Chondrocyte (in vitro differentiated cells): ENCODE results near the gene USP34. TPM values are rescaled to one million over a fixed set of nuclear protein-coding genes. Genes with fewer than 3 reads are reported as not detected.

Experiments
- DNase-seq: peaks from one replicate; pipeline ENCODE4 v3.0.0; 2021; ENCODE audit warnings: mixed read lengths, low spot score
- H3K27ac Mint-ChIP-seq: one replicate; pipeline ENCODE4 v1.8.0; 2021; ENCODE audit warnings: mild to moderate bottlenecking, moderate library complexity, mixed read lengths; ENCODE audit not compliant: unreplicated experiment
- H3K27me3 Mint-ChIP-seq: 2 replicates; pipeline ENCODE4 v1.8.0; 2021; ENCODE audit warnings: low read depth, mixed read lengths
- H3K36me3 Mint-ChIP-seq: 2 replicates; pipeline ENCODE4 v1.8.0; 2021; ENCODE audit warnings: low read depth, mixed read lengths
- H3K4me1 Mint-ChIP-seq: 2 replicates; pipeline ENCODE4 v1.8.0; 2021; ENCODE audit warnings: low read depth, mild to moderate bottlenecking, mixed read lengths
- H3K4me3 Mint-ChIP-seq: one replicate; pipeline ENCODE4 v1.8.0; 2021; ENCODE audit warnings: mild to moderate bottlenecking, moderate library complexity, mixed read lengths; ENCODE audit not compliant: unreplicated experiment
- H3K9me3 Mint-ChIP-seq: 2 replicates; pipeline ENCODE4 v1.8.0; 2021; ENCODE audit warnings: low read depth, mixed read lengths
- total RNA-seq: library from RNA; stranded (reverse); gene quantifications from 3 replicates; pipeline ENCODE4 v1.2.1, GENCODE V29; 2021
- TF ChIP-seq, protein P1 (sequence below): fragments of 200-600 bp; sonication (generic); IDR thresholded peaks from 2 replicates; pipeline ENCODE4 v1.5.0; 2021; ENCODE audit warnings: antibody characterized with exemption, mild to moderate bottlenecking, moderate library complexity

The USP34 gene
- total RNA-seq, 1 donor from 2014 or later = 104 TPM

- DNase-seq = no peak
- H3K9me3 Mint-ChIP-seq = no peaks in the 10 kb centered on the region
- peaks cover 13% of the 10 kb centered on the region for H3K4me1 Mint-ChIP-seq
- H3K27me3 Mint-ChIP-seq = no peaks in the 10 kb centered on the region
- H3K4me3 Mint-ChIP-seq = no peak overlapping the region
- peaks cover 28% of the 10 kb centered on the region for H3K36me3 Mint-ChIP-seq
- TF ChIP-seq, protein P1, sequence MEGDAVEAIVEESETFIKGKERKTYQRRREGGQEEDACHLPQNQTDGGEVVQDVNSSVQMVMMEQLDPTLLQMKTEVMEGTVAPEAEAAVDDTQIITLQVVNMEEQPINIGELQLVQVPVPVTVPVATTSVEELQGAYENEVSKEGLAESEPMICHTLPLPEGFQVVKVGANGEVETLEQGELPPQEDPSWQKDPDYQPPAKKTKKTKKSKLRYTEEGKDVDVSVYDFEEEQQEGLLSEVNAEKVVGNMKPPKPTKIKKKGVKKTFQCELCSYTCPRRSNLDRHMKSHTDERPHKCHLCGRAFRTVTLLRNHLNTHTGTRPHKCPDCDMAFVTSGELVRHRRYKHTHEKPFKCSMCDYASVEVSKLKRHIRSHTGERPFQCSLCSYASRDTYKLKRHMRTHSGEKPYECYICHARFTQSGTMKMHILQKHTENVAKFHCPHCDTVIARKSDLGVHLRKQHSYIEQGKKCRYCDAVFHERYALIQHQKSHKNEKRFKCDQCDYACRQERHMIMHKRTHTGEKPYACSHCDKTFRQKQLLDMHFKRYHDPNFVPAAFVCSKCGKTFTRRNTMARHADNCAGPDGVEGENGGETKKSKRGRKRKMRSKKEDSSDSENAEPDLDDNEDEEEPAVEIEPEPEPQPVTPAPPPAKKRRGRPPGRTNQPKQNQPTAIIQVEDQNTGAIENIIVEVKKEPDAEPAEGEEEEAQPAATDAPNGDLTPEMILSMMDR = no peak
- no peak overlapping the region for H3K27ac Mint-ChIP-seq
Observed at GRCh38 chr2:61252031-61252430, 218.9 kb downstream of the USP34 start.

DNA sequence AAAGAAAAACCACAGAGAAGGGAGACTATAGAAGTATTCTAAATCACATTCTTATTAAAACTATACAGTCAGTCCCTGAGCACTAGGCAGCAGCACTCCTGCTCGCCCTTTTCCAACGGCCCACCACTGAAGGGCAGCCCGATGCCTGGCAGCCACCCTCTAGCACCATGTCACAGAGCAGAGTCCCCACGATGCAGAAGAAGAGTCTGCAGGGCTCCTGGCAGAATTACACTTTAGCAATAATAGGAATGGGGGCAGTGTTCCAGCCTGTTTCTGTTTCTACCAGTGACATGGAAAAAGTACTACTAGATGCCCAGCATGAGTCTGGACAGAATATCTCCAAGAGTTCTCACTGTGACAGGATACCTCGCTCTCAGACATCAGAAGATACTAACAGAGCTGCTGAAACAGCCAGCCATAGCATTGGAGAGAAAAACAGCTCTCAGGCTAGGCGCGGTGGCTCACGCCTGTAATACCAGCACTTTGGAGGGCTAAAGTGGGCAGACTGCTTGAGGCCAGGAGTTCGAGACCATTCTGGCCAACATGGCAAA is 221.3 kb downstream of the USP34 start:
- H3K36me3 Mint-ChIP-seq = peaks cover 28% of the 10 kb centered on the region
- H3K9me3 Mint-ChIP-seq = no peaks in the 10 kb centered on the region
- peaks cover 5% of the 10 kb centered on the region for H3K4me1 Mint-ChIP-seq
- TF ChIP-seq, protein P1 = no peak
- H3K27ac Mint-ChIP-seq = no peak overlapping the region
- no peaks in the 10 kb centered on the region for H3K27me3 Mint-ChIP-seq
- no peak overlapping the region for H3K4me3 Mint-ChIP-seq
- DNase-seq = no peak

DNA sequence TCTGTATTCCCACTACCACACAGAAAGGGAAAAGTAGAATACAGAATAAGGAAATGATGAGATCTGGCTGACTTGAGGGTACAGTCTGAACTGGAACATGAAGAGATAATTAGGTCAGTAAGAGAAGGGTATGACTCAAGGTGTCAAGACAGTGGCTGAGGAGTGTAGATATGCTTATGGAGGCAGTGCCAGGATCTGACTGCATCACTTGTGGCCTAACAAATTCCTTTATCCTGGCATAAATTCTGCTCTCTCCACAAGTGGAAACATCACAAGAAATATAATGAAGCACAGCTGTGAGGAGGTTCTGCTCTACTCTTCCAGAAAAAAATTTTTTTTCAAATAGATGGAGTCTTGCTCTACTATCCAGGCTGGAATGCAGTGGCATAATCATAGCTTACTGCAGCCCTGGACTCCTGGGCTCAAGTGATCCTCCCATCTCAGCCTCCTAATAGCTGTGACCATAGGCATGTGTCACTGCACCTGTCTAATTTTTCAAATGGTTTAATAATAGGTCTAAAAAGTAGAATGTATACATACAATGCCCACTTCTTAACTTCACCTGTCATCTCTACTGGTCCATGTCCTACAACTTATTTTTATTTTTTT is 223.6 kb downstream of the USP34 start:
- peak overlapping the region; percentile 1 for H3K27ac Mint-ChIP-seq
- H3K36me3 Mint-ChIP-seq = peaks cover 31% of the 10 kb centered on the region
- DNase-seq = no peak
- peaks cover 5% of the 10 kb centered on the region for H3K4me1 Mint-ChIP-seq
- no peaks in the 10 kb centered on the region for H3K9me3 Mint-ChIP-seq
- no peak overlapping the region for H3K4me3 Mint-ChIP-seq
- TF ChIP-seq, protein P1 = no peak
- H3K27me3 Mint-ChIP-seq = no peaks in the 10 kb centered on the region

GRCh38 chr2:61244694-61245093 is 226.2 kb downstream of the USP34 start:
- Mint-ChIP-seq H3K36me3 (peaks cover 38% of the 10 kb centered on the region), H3K9me3 (no peaks in the 10 kb centered on the region), H3K27ac (no peak overlapping the region), H3K4me3 (no peak overlapping the region), H3K27me3 (no peaks in the 10 kb centered on the region), H3K4me1 (peaks cover 5% of the 10 kb centered on the region)
- TF ChIP-seq, protein P1 = no peak
- DNase-seq = no peak

- TF ChIP-seq, protein P1 = no peak
- peaks cover 26% of the 10 kb centered on the region for H3K36me3 Mint-ChIP-seq
- peaks cover 8% of the 10 kb centered on the region for H3K4me1 Mint-ChIP-seq
- no peak overlapping the region for H3K4me3 Mint-ChIP-seq
- no peaks in the 10 kb centered on the region for H3K9me3 Mint-ChIP-seq
- no peaks in the 10 kb centered on the region for H3K27me3 Mint-ChIP-seq
- no peak overlapping the region for H3K27ac Mint-ChIP-seq
- no peak for DNase-seq
Observed at GRCh38 chr2:61241266-61241665, 229.6 kb downstream of the USP34 start.
